ENCODE measurements around the gene SPPL3. TPM values are rescaled to one million over a fixed set of nuclear protein-coding genes. Genes with fewer than 3 reads are reported as not detected.

The SPPL3 gene
- total RNA-seq, 1 donor from 2014 or later: 22.3 TPM

DNA sequence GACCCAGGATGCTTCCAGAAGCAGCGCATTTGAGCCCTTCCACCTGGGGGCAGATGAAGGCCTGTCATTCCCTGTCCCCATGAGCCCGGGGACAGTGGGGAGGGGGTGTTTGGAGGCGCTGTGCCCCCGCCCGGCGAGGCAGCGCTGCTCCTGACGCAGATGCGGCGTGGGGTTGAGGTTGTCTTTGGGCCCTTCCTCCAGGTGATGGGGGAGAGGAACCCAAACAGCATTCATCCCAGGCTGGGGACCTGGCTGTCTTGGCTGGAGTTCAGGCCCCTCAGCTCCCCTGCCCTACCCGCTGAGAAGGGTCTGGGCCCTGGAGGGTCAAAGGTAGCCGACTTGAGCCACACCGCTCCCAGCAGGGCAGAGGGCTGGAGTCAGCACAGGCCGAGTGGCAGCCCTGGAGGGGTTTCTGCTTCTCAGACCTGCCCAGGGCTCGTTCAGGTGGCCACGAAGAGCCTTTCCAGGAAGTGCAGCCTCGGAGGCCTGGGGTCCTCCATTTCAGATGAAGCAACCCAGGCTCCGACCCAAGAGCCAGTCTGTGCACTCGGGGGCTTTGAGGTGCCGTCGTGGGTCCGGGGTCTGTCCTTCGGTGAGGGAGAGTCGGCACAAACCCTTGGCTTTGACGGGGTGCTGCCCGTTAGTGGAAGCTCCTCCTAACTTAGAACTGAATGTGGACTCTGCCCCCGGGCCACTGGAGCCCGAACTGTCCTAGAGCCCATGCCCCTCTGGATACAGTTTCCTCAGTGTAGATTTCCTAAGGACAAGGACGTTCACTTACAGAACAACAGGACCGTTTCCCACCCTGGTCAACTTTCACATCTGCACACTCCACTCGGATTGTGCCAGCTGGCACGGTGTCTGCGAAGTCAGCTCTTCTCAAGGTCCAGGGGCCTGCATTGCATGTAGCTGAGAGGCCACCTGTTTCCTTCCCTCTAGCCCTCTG is 162.4 kb downstream of the SPPL3 start:
- TF ChIP-seq, protein P1, sequence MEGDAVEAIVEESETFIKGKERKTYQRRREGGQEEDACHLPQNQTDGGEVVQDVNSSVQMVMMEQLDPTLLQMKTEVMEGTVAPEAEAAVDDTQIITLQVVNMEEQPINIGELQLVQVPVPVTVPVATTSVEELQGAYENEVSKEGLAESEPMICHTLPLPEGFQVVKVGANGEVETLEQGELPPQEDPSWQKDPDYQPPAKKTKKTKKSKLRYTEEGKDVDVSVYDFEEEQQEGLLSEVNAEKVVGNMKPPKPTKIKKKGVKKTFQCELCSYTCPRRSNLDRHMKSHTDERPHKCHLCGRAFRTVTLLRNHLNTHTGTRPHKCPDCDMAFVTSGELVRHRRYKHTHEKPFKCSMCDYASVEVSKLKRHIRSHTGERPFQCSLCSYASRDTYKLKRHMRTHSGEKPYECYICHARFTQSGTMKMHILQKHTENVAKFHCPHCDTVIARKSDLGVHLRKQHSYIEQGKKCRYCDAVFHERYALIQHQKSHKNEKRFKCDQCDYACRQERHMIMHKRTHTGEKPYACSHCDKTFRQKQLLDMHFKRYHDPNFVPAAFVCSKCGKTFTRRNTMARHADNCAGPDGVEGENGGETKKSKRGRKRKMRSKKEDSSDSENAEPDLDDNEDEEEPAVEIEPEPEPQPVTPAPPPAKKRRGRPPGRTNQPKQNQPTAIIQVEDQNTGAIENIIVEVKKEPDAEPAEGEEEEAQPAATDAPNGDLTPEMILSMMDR (IDR thresholded peaks at IDR 0.05; ENCODE audit: insufficient read depth, low read length, poor library complexity, severe bottlenecking): no peak
- H3K27me3 ChIP-seq (ENCODE audit: control insufficient read depth, insufficient read depth, low read length): no peaks in the 10 kb centered on the region
- DNase-seq (ENCODE audit: low read depth): no peak
- H3K4me3 ChIP-seq (ENCODE audit: low read depth, low read length): no peak overlapping the region
- no peaks in the 10 kb centered on the region for H3K36me3 ChIP-seq (ENCODE audit: control insufficient read depth, insufficient read depth, low read length)

DNA sequence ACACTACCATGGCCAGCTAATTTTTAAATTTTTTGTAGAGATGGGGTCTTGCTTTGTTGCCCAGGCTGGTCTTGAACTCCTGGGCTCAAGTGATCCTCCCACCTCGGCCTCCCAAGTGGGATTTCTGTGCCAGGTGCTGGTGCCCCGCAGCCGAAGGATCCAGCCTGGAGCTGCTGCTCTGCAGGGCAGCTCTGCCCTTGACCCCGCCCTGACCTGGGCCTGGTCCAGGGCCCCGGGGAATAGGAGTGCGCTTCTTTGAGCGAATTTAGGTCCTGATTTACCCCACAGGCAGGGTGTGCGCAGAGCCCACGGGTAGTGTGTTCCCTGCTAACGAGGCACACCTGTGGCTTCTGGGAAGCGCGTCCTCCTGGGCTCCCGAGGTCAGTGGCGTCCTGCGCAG is 163.3 kb downstream of the SPPL3 start:
- Histone ChIP-seq H3K27me3 (ENCODE audit: control insufficient read depth, insufficient read depth, low read length) (no peaks in the 10 kb centered on the region), H3K36me3 (ENCODE audit: control insufficient read depth, insufficient read depth, low read length) (no peaks in the 10 kb centered on the region), H3K4me3 (ENCODE audit: low read depth, low read length) (no peak overlapping the region)
- TF ChIP-seq, protein P1 (IDR thresholded peaks at IDR 0.05; ENCODE audit: insufficient read depth, low read length, poor library complexity, severe bottlenecking): no peak
- DNase-seq (ENCODE audit: low read depth): no peak

DNA sequence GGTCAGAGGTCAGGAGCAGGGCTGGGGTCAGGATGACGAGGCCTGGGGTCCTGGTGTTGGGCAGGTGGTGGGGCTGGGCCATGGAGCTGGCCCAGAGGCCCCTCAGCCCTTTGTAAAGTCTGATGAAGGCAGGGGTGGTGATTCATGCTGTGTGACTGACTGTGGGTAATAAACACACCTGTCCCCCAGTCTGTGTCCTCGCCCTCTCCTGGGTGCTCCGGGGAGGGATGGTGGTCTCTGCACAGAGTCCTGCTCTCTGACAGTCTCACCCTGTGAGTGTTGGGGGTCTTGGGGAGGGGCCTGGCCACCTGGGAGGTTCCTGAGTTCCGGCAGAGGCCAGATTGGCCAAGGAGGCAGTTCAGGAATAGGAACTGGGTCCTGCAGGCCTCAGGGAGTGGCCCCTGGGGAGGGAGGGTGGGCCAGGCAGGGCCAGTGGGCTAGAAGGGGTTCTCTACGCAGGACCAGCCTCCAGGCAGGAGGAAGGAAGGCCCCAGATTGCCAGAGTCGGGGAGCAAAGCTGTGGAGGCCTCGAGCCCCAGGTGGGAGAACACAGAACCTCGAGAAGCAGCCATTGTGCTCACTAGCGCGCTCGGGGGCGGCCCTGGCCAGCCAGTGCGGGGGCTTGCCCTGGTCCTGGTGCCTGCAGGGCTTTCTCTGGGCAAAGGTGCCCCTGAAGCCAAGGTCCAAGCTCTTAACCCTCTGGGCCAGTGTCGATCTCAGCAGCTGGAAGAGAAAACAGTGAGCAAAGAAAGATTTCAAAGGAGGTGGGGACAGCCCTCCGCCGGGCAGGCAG is 164.1 kb downstream of the SPPL3 start:
- no peak overlapping the region for H3K4me3 ChIP-seq (ENCODE audit: low read depth, low read length)
- TF ChIP-seq, protein P1 (IDR thresholded peaks at IDR 0.05; ENCODE audit: insufficient read depth, low read length, poor library complexity, severe bottlenecking): no peak
- H3K27me3 ChIP-seq (ENCODE audit: control insufficient read depth, insufficient read depth, low read length): no peaks in the 10 kb centered on the region
- DNase-seq (ENCODE audit: low read depth): no peak
- H3K36me3 ChIP-seq (ENCODE audit: control insufficient read depth, insufficient read depth, low read length): no peaks in the 10 kb centered on the region

DNA sequence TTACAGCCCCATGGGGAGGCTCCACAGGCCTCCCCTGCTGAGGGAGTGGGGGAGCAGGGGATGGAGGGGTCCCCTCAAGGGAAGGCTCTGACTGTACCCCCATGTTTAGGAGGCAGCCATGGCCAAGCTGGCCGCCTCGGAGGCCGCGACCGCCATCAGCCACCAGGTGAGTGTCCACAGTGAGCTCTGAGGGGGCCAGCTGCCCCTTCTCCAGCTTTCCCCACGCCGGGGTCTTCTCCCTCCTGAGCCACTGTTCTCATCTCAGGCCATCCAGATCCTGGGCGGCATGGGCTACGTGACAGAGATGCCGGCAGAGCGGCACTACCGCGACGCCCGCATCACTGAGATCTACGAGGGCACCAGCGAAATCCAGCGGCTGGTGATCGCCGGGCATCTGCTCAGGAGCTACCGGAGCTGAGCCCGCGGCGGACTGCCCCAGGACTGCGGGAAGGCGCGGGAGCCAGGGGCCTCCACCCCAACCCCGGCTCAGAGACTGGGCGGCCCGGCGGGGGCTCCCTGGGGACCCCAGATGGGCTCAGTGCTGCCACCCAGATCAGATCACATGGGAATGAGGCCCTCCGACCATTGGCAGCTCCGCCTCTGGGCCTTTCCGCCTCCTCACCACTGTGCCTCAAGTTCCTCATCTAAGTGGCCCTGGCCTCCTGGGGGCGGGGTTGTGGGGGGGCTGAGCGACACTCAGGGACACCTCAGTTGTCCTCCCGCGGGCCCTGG is 165.0 kb downstream of the SPPL3 start:
- Histone ChIP-seq H3K27me3 (ENCODE audit: control insufficient read depth, insufficient read depth, low read length) (no peaks in the 10 kb centered on the region), H3K4me3 (ENCODE audit: low read depth, low read length) (no peak overlapping the region), H3K36me3 (ENCODE audit: control insufficient read depth, insufficient read depth, low read length) (no peaks in the 10 kb centered on the region)
- DNase-seq (ENCODE audit: low read depth): no peak
- TF ChIP-seq, protein P1 (IDR thresholded peaks at IDR 0.05; ENCODE audit: insufficient read depth, low read length, poor library complexity, severe bottlenecking): no peak

DNA sequence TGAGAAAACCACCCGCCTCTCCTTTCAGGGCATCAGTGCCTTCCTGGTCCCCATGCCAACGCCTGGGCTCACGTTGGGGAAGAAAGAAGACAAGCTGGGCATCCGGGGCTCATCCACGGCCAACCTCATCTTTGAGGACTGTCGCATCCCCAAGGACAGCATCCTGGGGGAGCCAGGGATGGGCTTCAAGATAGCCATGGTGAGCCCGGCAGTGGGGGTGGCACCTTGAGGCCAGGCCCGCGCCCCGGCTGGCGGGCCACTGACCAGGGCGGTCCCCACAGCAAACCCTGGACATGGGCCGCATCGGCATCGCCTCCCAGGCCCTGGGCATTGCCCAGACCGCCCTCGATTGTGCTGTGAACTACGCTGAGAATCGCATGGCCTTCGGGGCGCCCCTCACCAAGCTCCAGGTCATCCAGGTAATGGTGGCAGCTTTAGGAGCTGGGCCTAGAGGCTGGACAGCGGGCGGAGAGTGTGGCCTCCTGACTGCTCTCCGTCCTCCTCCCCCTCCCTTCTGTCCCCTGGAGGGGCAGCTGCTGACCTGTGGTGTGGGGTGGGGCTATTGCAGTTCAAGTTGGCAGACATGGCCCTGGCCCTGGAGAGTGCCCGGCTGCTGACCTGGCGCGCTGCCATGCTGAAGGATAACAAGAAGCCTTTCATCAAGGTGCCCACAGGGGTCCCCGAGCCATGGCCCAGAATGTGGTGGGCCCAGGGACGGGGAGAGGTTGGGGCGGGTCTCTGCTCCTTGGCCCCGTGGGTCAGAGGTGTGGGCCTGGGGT is 165.7 kb downstream of the SPPL3 start:
- TF ChIP-seq, protein P1 (IDR thresholded peaks at IDR 0.05; ENCODE audit: insufficient read depth, low read length, poor library complexity, severe bottlenecking): no peak
- Histone ChIP-seq H3K27me3 (ENCODE audit: control insufficient read depth, insufficient read depth, low read length) (no peaks in the 10 kb centered on the region), H3K4me3 (ENCODE audit: low read depth, low read length) (no peak overlapping the region), H3K36me3 (ENCODE audit: control insufficient read depth, insufficient read depth, low read length) (no peaks in the 10 kb centered on the region)
- DNase-seq (ENCODE audit: low read depth): no peak

All from kidney epithelial cell (primary cell).